ENCODE measurements around the gene DYNLL1.
"Not testable (repeated sequence)": the region's sequence is repeated elsewhere in the genome, so short reads cannot be mapped to it uniquely, and the experiment has no call there.

The DYNLL1 gene

GRCh38 chr12:120475643-120476042 lies 20.3 kb upstream of the DYNLL1 start:
- DNase-seq, result no peak

GRCh38 chr12:120479458-120479857 lies 16.5 kb upstream of the DYNLL1 start:
- no peak for DNase-seq

- DNase-seq, result no peak
These were observed 15.7 kb upstream of the DYNLL1 start for GRCh38 chr12:120480211-120480610.

- no peak for DNase-seq
These were observed 14.7 kb upstream of the DYNLL1 start for GRCh38 chr12:120481022-120481767.

GRCh38 chr12:120483621-120484020 lies 12.3 kb upstream of the DYNLL1 start:
- DNase-seq, result no peak

GRCh38 chr12:120485961-120486881 lies 9.7 kb upstream of the DYNLL1 start:
- no peak for DNase-seq

- DNase-seq, result not testable (repeated sequence)
These were observed 8.4 kb upstream of the DYNLL1 start for GRCh38 chr12:120487552-120487951.

GRCh38 chr12:120488057-120488640 lies 7.8 kb upstream of the DYNLL1 start:
- DNase-seq, result no peak

GRCh38 chr12:120489018-120489417 lies 6.9 kb upstream of the DYNLL1 start:
- no peak for DNase-seq

GRCh38 chr12:120490325-120490724 lies 5.6 kb upstream of the DYNLL1 start:
- no peak for DNase-seq

- no peak for DNase-seq
These were observed 4.9 kb upstream of the DYNLL1 start for GRCh38 chr12:120490833-120491512.

GRCh38 chr12:120495186-120495730 lies 655 bp upstream of the DYNLL1 start:
- DNase-seq, result no peak

GRCh38 chr12:120496413-120497340 lies 764 bp downstream of the DYNLL1 start:
- peak; percentile 49 for DNase-seq

- DNase-seq, result no peak
These were observed 1.7 kb downstream of the DYNLL1 start for GRCh38 chr12:120497524-120498150.

GRCh38 chr12:120498870-120499515 lies 3.1 kb downstream of the DYNLL1 start:
- DNase-seq, result no peak

GRCh38 chr12:120500581-120500980 lies 4.7 kb downstream of the DYNLL1 start:
- no peak for DNase-seq

GRCh38 chr12:120504587-120504986 lies 8.7 kb downstream of the DYNLL1 start:
- DNase-seq, result no peak

- no peak for DNase-seq
These were observed 12.6 kb downstream of the DYNLL1 start for GRCh38 chr12:120508537-120508936.

- no peak for DNase-seq
These were observed 18.1 kb downstream of the DYNLL1 start for GRCh38 chr12:120514002-120514401.

GRCh38 chr12:120515496-120515895 lies 19.6 kb downstream of the DYNLL1 start:
- no peak for DNase-seq

Measured in activated CD4-positive, alpha-beta T cell treated with anti-CD3 and anti-CD28 coated beads, Interleukin-10, Interleukin-2, amounts not matched to agents 100 ng/mL and 50 ng/mL, durations not matched to agents 16 hours and 8 hours (primary cell).